ENCODE data around the gene SLC24A4.
"Not testable (repeated sequence)": the region's sequence is repeated elsewhere in the genome, so short reads cannot be mapped to it uniquely, and the experiment has no call there.

Gene SLC24A4

DNA sequence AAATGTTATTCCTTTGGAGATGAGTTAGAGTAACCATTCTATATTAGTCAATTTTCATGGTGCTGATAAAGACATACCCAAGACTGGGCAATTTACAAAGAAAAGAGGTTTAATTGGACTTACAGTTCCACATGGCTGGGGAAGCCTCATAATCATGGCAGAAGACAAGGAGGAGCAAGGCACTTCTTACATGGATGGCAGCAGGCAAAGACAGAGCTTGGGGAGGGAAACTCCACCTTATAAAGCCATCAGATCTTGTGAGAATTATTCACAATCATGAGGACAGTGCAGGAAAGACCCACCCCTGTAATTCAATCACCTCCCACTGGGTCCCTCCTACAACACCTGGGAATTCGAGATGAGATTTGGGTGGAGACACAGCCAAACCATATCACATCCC, 79.5 kb downstream of the SLC24A4 start:
- DNase-seq (ENCODE audit: low spot score): not testable (repeated sequence)

DNA sequence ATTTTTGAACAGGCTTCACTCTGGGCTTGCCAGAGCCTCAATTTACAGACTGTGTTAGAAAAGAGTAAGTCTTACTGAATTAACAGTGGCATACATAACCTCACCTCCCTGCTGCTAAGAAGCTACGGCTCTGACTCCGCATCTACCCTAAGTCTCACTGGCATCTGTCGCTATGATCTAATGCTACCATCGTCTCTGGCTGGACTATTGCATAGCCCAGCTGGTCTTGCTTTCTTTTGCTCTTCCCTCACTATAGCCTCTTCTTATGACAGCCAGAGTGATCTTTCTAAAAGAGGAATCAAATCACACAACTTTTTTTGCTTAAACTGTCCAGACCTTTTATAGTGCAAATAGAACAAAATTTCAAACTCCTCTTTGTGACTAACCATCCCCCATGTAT, 81.1 kb downstream of the SLC24A4 start:
- DNase-seq (ENCODE audit: low spot score): no peak

DNA sequence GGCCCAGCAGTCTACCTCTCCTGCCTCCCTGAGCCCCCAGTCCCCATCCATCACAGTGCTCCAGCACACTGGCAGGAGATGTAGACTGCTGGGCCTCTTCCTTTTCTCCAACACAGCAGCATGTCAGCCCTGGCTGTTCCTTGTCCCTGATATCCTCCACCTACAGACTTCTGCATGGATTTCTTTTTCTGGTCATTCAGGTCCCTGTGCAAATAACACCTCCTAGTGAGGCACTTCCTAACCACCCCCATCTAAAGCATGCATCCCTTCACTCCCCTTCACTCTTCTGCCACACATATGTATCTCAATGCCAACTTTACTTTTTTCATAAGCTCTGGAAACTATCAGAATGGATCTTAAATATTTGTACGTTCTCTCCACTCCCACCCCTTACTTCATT, 81.5 kb downstream of the SLC24A4 start:
- no peak for DNase-seq (ENCODE audit: low spot score)

DNA sequence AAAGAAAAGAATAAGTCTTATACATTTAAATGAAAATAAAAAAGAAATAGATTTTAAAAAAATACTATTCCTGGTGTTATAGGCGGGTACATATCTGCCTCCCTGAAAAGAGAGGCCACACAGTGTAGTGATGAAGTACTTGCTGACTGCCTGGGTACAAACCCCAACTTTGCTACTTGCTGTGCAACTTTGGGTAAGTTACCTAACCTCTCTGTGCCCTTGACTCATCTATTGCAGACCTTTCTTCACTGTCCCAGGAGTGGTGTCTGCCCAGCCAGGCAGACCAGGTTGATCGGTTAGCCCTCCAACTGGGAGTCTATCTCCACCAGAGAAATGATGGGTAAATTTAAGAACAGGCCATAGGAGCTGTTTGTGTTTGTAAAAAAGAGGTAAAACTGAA, 82.0 kb downstream of the SLC24A4 start:
- DNase-seq (ENCODE audit: low spot score): no peak

DNA sequence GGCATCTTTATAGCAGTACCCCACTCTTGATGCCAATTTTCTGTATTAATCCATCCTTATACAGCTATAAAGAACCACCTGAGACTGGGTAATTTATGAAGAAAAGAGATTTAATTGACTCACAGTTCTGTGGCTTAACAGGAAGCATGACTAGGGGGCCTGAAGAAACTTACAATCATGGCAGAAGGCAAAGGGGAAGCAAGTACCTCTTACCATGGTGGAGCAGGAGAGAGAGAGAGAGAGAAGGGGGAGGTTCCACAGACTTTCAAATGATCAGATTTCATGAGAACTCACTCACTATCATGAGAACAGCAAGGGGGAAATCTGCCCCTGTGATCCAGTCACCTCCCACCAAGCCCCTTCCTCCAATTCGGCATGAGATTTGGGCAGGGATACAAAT, 84.4 kb downstream of the SLC24A4 start:
- no peak for DNase-seq (ENCODE audit: low spot score)

DNA sequence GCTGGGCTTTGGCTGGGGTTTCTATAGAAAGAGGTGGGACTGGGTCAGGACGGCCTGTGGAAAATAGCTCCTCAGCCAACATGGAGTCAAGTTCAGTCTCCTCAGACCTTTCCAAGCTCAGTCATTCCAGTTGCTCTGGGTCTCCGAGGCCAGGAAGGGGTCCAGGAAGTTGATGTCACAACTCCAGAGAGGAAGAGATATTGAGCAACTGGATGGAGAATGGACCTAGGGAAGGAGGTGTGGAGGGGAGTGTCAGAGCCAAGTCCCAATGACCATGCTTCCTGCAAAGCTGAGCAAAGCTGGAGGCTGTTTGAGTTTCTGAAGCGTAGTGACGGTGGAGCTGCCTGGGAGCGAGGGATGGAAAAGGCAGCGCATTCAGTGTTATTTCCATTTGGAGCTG, 86.1 kb downstream of the SLC24A4 start:
- no peak for DNase-seq (ENCODE audit: low spot score)

DNA sequence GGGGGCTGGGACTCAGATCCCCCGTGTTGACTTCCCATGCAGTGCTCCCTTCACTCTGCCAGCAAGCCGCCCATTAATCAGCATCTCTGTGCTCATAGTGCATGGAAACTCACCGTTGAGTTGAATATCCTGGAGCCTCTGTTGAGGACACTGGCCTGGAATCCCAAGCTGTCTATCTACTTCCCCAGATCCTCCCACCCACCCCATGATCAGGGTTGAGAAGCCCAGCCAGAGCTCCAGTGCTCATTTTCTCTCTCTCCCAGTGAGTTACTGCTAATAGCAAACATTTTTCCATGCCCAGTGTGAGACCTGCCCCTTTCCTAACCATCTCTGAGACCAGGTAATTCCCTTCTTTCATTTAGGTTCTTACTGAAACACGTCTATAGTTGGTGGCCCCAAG, 88.2 kb downstream of the SLC24A4 start:
- DNase-seq (ENCODE audit: low spot score): no peak

DNA sequence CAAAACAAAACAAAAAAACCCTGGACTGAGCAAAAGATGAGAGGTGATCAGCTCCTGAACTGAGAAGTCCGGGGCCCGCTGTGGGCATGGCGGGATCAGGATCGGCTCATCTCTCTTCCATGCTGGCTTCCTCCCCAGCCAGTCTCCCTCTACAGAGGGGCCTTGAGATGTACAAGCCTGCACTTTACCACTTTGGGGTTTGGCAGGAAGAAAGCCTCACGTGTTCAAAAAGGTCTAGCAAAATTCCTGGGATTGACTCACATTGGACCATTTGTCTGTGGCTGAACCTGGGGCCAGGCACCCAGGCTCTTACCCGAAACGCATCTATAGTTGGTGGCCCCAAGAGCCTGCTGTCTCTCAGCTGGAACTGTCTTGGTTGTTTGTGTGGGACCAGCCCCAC, 89.0 kb downstream of the SLC24A4 start:
- DNase-seq (ENCODE audit: low spot score): no peak

DNA sequence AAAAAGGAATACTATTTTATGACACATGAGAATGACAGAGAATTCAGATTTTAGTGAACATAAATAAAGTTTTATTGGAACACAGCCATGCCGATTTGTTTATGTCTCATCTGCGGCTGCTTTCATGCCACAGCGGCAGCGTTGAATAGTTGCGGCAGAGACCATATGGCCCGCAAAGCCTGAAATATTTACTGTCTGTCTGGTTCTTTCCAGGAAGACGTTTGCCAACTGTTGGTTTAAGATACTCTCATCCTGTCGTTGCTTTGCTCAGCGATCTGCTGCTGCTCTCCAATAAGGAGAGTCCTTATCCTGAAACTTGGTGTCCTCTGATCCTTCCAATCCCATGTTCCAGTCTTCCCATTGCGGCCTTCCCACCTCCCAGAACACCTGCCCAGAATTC, 89.9 kb downstream of the SLC24A4 start:
- no peak for DNase-seq (ENCODE audit: low spot score)

DNA sequence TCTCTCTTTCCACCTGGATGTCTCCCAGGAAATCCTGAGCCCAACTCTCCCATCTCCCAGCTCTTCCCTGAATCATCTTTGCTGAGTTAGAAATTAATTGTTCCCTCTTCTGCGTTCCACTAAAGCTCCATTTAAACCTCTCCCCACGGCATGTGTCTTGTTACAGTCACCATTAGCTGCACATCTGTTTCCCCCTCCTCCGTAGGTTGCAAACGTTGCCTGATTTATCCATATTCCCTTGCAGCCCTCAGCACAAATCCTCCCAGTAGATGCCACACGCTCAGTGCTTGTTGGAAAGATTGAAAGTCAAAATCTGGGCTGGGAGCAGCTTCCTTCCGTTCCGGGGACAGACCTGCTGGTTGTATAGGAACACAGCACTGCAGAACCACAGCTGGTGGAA, 90.4 kb downstream of the SLC24A4 start:
- no peak for DNase-seq (ENCODE audit: low spot score)

DNA sequence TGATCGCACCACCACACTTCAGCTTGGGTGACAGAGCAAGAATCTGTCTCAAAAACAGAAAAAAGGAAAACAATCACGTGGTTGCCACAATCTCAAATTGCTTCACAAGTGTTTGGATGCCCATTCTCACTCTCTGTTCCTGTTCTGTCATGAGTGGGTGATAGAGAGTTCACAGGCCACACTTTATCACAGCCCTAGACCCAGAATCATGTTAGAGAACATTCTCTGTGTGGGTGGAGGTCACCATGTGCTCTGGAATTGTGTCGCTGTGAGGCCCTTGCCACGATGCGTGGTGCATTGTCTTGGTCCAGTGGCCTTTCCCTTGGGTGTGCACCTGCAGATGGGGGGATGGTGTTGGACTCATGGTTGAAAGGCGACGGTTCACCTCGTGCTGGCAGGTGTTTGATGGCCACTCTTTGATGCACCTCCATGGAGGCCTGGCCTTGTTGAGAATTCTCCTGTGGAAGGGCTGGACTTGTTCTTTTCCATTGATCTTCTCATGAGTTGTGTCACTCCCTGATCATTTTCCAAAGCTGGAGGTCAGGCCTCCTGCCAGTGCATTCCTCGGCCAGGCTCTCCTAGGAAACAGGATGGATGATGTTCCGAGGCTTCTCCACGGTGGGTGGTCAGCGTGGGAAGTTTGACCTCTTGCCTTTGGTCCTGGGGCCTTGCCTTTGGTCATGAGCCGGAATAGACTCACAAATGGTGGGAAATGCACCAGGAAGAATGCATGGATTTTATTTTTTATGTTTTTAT, 91.9 kb downstream of the SLC24A4 start:
- no peak for DNase-seq (ENCODE audit: low spot score)

DNA sequence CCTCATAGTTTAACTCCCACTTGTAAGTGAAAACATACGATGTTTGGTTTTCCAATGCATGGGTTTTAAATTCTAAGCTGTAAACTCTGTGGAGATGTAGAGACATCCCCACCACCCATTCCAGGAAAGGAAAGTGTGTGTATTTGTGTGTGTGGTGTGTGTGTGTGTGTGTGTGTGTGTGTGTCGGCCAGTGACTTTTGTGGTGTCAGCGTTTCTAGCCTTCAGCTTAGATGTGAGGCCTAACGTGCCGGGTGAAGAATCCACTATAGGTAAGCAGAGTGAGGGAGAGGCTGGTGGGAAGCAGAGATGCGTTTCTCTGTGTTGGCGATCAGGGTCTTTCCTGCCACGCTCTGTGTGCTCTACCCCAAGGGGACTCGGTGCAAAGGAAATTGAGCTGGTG, 93.0 kb downstream of the SLC24A4 start:
- no peak for DNase-seq (ENCODE audit: low spot score)

DNA sequence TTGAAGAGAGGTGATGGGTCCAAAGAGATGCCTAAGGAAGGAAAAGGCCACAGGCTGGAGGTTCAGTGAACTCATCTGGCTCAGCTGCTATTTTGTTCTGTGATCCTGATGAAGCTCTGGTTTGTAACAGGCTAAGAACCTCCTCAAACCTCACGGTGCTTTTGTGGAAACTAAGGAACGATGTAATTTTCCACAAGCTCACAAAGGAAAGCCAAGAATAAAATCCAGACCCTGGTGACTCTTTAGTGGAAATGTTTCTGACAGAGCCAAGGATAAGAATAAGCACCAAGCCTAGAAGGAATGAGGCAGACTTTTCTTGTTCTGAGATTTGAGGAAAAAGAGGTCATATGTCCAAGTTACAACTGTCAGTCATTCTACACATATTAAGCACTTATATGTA, 93.6 kb downstream of the SLC24A4 start:
- no peak for DNase-seq (ENCODE audit: low spot score)

DNA sequence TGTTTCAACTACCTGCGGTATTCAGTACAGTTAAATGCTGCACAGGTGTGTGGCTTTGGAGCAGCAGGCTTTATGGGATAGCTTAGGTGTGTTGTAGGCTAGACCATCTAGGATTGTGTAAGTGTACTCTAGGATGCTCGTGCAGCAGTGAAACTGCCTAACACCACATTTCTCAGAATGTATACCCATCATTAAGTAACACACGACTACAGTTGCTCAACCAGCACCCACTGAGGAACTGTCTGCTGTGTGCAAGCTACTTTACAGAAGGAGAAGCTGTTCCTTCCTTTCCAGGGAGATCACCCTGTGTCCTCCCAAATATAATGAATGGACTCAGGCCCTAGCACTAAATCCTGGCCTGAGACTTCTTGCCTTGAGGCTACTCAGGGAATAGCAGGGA, 94.8 kb downstream of the SLC24A4 start:
- no peak for DNase-seq (ENCODE audit: low spot score)

DNA sequence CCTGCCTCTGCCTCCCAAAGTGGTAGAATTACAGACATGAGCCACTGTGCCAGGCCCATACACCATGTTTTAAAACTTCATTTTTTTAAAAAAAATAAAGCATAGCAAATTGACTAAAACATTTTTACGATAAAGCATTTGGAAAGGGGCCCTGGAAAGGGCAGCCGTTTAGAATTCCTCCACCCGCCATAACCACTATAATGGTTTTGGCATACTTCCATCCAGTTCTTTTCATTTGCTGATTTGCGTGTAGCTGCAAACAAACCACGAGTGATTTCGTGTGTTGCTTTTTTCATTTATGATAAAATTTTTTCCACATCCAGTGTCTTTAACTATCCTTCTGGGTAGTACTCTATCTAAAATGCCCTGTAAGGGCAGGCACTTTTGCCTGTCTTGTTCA, 98.8 kb downstream of the SLC24A4 start:
- DNase-seq (ENCODE audit: low spot score): no peak

DNA sequence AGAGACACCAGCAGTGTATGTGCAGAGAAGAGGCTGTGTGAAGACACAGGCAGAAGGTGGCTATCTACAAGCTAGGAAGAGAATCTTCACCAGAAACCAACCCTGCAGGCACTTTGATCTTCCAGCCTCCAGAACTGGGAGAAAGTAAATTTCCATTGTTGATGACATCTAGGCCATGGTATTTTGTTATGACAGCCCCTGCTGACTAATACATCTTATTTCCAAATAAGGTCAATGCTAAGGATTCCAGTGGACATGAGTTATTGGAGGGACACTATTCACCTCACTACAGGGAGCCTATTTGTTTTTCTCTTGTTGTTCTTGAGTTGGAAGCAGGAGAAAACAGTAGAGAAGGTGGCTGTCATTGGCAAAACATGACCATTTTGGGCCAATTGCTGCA, 102.1 kb downstream of the SLC24A4 start:
- no peak for DNase-seq (ENCODE audit: low spot score)

DNA sequence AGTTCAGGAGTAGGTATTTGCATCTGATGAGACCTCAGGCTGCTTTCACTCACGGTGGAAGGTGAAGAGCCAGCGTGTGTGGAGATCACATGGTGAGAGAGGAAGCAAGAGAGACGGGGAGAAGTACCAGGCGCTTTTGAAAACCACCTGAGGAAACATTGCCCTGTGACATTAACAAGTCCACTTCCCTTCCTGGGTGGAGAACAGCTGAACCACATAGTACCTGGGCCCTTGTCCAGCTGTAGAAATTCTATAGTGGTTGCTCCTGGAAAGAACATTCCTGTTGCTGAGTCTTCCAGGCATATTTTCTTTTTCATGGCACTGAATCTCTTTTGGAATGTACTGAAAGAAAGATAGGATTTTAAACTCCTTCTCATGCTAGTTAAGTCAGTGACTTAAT, 103.3 kb downstream of the SLC24A4 start:
- DNase-seq (ENCODE audit: low spot score): no peak

DNA sequence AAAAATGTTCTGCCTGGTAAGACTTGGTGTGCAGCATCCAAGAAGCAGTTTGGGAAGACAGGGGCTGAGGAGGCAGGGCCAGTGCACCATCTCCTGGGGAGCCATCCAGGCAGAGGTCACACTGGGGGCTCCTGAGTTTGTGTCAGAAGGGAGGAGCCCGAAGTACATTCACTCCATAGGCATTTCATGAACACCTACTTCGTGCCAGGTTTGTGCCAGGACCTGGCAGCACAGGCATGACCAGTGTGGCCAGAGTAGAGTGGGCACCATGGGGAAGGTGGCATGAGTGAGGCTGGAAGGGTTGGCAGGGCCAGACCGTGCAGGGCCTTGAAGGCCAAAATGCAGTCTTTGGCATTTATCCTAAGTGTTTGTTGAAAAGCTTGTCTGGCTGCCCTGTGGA, 104.1 kb downstream of the SLC24A4 start:
- DNase-seq (ENCODE audit: low spot score): no peak

DNA sequence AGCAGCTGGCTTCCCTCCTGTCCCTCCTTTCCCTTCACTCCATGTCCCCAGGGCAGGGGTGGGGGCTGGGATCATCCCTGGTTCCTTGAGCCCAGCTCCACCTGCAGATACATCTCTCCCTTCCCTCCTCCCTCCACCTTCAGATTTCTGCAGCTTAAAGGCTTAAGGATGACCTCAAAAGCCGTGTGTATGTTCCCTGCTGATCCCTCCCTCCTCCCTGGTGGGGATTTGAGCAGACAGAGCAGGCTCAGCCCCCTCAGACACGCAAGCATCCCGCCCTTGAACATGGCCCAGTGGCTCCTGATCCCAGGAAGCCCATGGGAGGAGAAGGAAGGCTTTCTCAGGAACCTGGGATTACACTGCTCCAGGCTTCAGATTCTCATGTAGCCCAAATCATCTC, 107.7 kb downstream of the SLC24A4 start:
- no peak for DNase-seq (ENCODE audit: low spot score)

DNA sequence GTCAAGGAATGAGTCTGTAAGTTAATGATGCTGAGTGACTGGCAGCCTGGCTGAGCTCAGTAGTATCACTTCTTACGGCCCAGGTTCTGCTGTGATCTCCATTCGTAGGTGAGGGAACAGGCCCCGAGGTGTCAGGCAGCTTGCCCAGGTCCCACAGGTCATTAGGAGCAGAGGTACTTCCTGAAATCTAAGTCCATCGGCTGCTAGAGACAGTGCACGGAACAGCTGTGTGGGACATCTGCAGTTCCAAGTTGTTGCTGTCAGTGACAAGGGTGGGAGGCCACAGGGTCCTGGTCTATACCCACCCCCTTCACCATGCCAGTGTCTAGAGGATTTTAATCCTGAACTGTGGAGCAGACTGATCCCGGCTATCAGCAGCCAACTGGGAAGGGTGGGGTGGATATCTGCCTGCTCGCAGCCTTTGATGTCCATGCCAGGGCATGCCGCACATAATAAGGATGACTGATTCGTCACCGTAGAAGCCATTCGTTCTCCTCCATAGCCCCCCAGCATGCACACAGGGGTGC, 108.3 kb downstream of the SLC24A4 start:
- no peak for DNase-seq (ENCODE audit: low spot score)

DNA sequence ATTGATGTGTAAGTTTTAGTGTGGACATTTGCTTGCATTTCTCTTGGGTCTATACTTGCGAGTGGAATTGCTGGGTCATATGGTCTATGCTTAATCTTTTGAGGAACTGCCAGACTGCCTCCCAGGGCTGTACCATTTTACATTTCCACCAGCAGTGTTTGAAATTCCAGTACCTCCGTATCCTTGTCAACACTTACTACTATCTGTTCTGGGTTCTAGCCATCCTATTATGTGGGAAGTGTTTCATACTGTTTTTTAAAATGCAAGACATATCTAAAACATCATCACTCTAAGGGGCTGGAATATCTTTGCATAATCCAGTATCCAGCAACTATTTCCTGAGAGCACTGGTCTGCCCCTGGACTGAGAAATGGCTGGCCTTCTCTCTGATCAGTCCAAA, 110.4 kb downstream of the SLC24A4 start:
- no peak for DNase-seq (ENCODE audit: low spot score)

DNA sequence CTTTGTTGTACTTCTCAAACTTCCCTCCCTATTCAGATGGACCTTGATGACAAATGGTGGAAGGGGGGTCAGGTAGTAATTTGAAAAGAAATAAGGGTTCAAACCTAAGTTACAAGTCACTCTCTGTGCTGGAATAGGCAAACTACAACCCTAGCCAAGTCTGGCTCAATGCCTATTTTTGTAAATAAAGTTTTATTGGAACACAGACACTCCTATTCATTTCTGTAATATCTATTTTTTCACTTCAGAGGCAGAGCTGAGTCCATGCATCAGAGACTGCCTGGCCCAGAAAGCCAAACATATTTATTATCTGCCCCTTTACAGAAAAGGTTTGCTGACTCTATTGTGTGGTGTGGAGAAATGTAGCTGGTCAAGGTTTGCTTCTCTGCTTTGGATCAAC, 112.2 kb downstream of the SLC24A4 start:
- no peak for DNase-seq (ENCODE audit: low spot score)

DNA sequence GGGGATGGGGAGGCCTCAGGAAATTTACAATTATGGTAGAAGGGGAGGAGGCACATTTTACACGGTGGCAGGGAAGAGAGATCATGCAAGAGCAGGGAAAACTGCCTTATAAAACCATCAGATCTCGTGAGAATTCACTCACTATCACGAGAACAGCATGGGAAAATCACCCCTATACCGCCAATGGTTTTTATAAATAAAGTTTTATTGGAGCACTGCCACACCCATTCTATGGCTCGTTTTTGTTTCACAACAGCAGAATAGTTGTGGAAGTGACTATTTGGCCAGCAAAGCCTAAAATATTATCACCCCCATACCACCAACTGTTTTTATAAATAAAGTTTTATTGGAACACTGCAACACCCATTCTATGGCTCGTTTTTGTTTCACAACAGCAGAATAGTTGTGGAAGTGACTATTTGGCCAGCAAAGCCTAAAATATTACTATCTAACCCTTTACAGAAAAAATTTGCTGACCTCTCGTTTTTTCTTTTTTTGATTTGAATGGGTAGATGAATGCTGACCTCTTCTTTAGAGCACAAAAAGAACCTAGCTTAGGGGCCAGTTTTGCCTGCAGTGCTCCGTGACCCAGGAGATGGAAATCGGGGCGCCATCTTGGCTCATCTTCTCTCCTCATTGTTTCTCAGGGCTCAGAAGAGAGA, 113.3 kb downstream of the SLC24A4 start:
- no peak for DNase-seq (ENCODE audit: low spot score)

DNA sequence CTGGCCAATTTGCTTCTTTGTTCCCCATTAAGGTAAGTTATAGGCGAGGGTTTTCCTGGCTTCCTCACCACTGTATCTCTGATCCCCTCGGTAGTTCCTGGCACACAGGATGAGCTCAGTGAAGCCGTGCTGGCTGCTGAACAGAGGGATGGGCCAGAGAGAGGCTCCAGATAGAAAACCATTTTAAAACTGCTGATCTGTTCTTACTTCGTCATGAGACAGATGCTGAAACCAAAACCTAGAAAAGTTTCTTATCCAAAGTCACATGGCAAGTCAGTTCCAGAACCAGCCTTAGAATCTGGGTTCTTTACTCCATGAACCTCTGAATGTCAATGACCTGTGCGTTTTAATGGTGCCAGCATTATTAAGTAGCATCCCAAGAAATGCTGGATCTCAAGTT, 114.3 kb downstream of the SLC24A4 start:
- DNase-seq (ENCODE audit: low spot score): no peak
